Keratinocyte (primary cell): ENCODE data around the gene CDKAL1. TPM values are rescaled to one million over a fixed set of nuclear protein-coding genes. Genes with fewer than 3 reads are reported as not detected.

Experiments used
- DNase-seq: peaks from one replicate; pipeline ENCODE4 v3.0.0-alpha.2; 2011; ENCODE audit warnings: low read depth, missing footprints, low spot score
- FAIRE-seq: peaks from 2 replicates; lab custom pipeline; 2011; peaks lifted over from hg19 to GRCh38; lab: Jason Lieb, UNC
- H2AFZ ChIP-seq: 2 replicates; pipeline ENCODE4 v1.6.0; 2012; ENCODE audit warnings: low read length, control low read depth, inconsistent platforms; ENCODE audit not compliant: control insufficient read depth
- H3K27ac ChIP-seq: 2 replicates; pipeline ENCODE4 v1.5.1; 2011; ENCODE audit warnings: low read length; ENCODE audit not compliant: control insufficient read depth, insufficient read depth
- H3K27me3 ChIP-seq: 3 replicates; pipeline ENCODE4 v1.6.0; 2011; ENCODE audit warnings: low read length; ENCODE audit not compliant: control insufficient read depth, insufficient read depth; ENCODE audit errors: extremely low read depth
- H3K36me3 ChIP-seq, 2 experiments: 2 replicates in 1 of 2; 3 replicates in 1 of 2; pipeline ENCODE4 v1.5.1; 2011; ENCODE audit warnings: low read length in 2 of 2, mild to moderate bottlenecking in 1 of 2; ENCODE audit not compliant: control insufficient read depth in 2 of 2, insufficient read depth in 2 of 2; ENCODE audit errors: extremely low read depth in 1 of 2
- H3K4me1 ChIP-seq: 3 replicates; pipeline ENCODE4 v1.5.1; 2011; ENCODE audit warnings: low read length; ENCODE audit not compliant: control insufficient read depth, insufficient read depth; ENCODE audit errors: extremely low read depth
- H3K4me2 ChIP-seq: 3 replicates; pipeline ENCODE4 v1.6.0; 2011; ENCODE audit warnings: low read depth, low read length; ENCODE audit not compliant: control insufficient read depth, insufficient read depth; ENCODE audit errors: extremely low read depth
- H3K4me3 ChIP-seq, 3 experiments: fragments of 200-600 bp in 1 of 3; sonication (generic) in 1 of 3; 2 replicates in 2 of 3; 3 replicates in 1 of 3; pipeline ENCODE4 v1.5.1; 2011 to 2016; ENCODE audit warnings: low read length in 3 of 3, mild to moderate bottlenecking in 3 of 3, control low read depth in 2 of 3, inconsistent platforms in 1 of 3, low read depth in 1 of 3, mixed read lengths in 1 of 3, mixed run types in 1 of 3, moderate library complexity in 1 of 3; ENCODE audit not compliant: control insufficient read depth in 2 of 3, insufficient read depth in 2 of 3; ENCODE audit errors: extremely low read depth in 1 of 3
- H3K79me2 ChIP-seq: 2 replicates; pipeline ENCODE4 v1.6.0; 2012; ENCODE audit warnings: low read length; ENCODE audit not compliant: control insufficient read depth, insufficient read depth
- H3K9ac ChIP-seq: 3 replicates; pipeline ENCODE4 v1.6.0; 2011; ENCODE audit warnings: low read length; ENCODE audit not compliant: control insufficient read depth, insufficient read depth; ENCODE audit errors: extremely low read depth
- H3K9me1 ChIP-seq: 3 replicates; pipeline ENCODE4 v1.6.0; 2011; ENCODE audit warnings: low read length; ENCODE audit not compliant: control insufficient read depth, insufficient read depth; ENCODE audit errors: extremely low read depth
- H3K9me3 ChIP-seq: 2 replicates; pipeline ENCODE4 v1.5.1; 2012; ENCODE audit warnings: low read depth, low read length; ENCODE audit not compliant: control insufficient read depth
- H4K20me1 ChIP-seq: 3 replicates; pipeline ENCODE4 v1.6.0; 2011; ENCODE audit warnings: low read length; ENCODE audit not compliant: control insufficient read depth, insufficient read depth; ENCODE audit errors: extremely low read depth
- EZH2 ChIP-seq: IDR thresholded peaks from one replicate; pipeline ENCODE4 v1.6.1; 2012; ENCODE audit warnings: inconsistent platforms, mild to moderate bottlenecking, low read length, moderate library complexity
- dilution Hi-C: fragments of 300-500 bp; cut with MboI; formaldehyde crosslinking; loops from one replicate; pipeline ENCODE4 v1.7.0; 2020; ENCODE audit warnings: low sequenced_read_pairs; ENCODE audit not compliant: extremely low pct_ligation_motif_present
- polyA plus RNA-seq, 5 experiments: library from polyadenylated mRNA; depleted of rRNA in 3 of 5; stranded (reverse) in 3 of 5; stranded (forward) in 1 of 5; unstranded in 1 of 5; fragments of >200 nt; gene quantifications; 1 replicate in 1 of 5; 2 replicates in 3 of 5; 3 replicates in 1 of 5; pipeline versions ENCODE4 v1.2.1 to v1.2.3, GENCODE V29; 2011 to 2012; ENCODE audit warnings: missing spikeins in 2 of 5, low read depth in 1 of 5, low replicate concordance in 1 of 5
- TF ChIP-seq, protein P1 (sequence below), 3 experiments: IDR thresholded peaks in 1 of 3; conservative IDR thresholded peaks in 1 of 3; optimal IDR thresholded peaks in 1 of 3; 2 replicates in 2 of 3; 3 replicates in 1 of 3; pipeline versions ENCODE3 to v1.5.1; 2011; ENCODE audit warnings: low read length in 3 of 3, mild to moderate bottlenecking in 3 of 3, moderate library complexity in 2 of 3, control low read depth in 1 of 3, inconsistent platforms in 1 of 3; ENCODE audit not compliant: insufficient read depth in 2 of 3; ENCODE audit errors: extremely low read depth in 1 of 3

Gene CDKAL1
- polyA plus RNA-seq, 1 donor (not counting 4 experiments of a cell fraction or from before 2014, with no cell fraction given): 5.6 TPM

- no peaks in the 10 kb centered on the region for H3K27me3 ChIP-seq
- no peak overlapping the region for H2AFZ ChIP-seq
- no peaks in the 10 kb centered on the region for H3K9me1 ChIP-seq
- H3K9ac ChIP-seq: no peak overlapping the region
- dilution Hi-C loops: no loop called here
- FAIRE-seq: no peak
- no peaks in the 10 kb centered on the region for H3K79me2 ChIP-seq
- H3K27ac ChIP-seq: no peak overlapping the region
- no peaks in the 10 kb centered on the region for H3K9me3 ChIP-seq
- H4K20me1 ChIP-seq: no peaks in the 10 kb centered on the region
- no peaks in the 10 kb centered on the region for H3K36me3 ChIP-seq
- H3K4me3 ChIP-seq: no peak overlapping the region
- no peak for TF ChIP-seq EZH2
- TF ChIP-seq, protein P1, sequence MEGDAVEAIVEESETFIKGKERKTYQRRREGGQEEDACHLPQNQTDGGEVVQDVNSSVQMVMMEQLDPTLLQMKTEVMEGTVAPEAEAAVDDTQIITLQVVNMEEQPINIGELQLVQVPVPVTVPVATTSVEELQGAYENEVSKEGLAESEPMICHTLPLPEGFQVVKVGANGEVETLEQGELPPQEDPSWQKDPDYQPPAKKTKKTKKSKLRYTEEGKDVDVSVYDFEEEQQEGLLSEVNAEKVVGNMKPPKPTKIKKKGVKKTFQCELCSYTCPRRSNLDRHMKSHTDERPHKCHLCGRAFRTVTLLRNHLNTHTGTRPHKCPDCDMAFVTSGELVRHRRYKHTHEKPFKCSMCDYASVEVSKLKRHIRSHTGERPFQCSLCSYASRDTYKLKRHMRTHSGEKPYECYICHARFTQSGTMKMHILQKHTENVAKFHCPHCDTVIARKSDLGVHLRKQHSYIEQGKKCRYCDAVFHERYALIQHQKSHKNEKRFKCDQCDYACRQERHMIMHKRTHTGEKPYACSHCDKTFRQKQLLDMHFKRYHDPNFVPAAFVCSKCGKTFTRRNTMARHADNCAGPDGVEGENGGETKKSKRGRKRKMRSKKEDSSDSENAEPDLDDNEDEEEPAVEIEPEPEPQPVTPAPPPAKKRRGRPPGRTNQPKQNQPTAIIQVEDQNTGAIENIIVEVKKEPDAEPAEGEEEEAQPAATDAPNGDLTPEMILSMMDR (optimal IDR thresholded peaks at IDR 0.05 in 1 of 3, IDR thresholded peaks at IDR 0.05 in 1 of 3, conservative IDR thresholded peaks at IDR 0.05 in 1 of 3; ENCODE audit: extremely low read depth in 1 of 3, insufficient read depth in 2 of 3, low read length in 3 of 3): no peak
- H3K4me2 ChIP-seq: no peak overlapping the region
- DNase-seq: no peak
- H3K4me1 ChIP-seq: no peaks in the 10 kb centered on the region
Observed at GRCh38 chr6:21158873-21159272, 624.6 kb downstream of the CDKAL1 start.

- Histone ChIP-seq H3K9me1 (no peaks in the 10 kb centered on the region), H3K4me1 (no peaks in the 10 kb centered on the region), H4K20me1 (no peaks in the 10 kb centered on the region), H3K4me2 (no peak overlapping the region), H3K27me3 (no peaks in the 10 kb centered on the region), H3K79me2 (no peaks in the 10 kb centered on the region), H3K9me3 (no peaks in the 10 kb centered on the region), H3K27ac (no peak overlapping the region), H3K36me3 (no peaks in the 10 kb centered on the region), H3K9ac (no peak overlapping the region), H3K4me3 (no peak overlapping the region), H2AFZ (no peak overlapping the region)
- dilution Hi-C loops: no loop called here
- no peak for TF ChIP-seq EZH2
- TF ChIP-seq, protein P1 (optimal IDR thresholded peaks at IDR 0.05 in 1 of 3, IDR thresholded peaks at IDR 0.05 in 1 of 3, conservative IDR thresholded peaks at IDR 0.05 in 1 of 3; ENCODE audit: extremely low read depth in 1 of 3, insufficient read depth in 2 of 3, low read length in 3 of 3): no peak
- FAIRE-seq: no peak
- no peak for DNase-seq
Observed at GRCh38 chr6:21159465-21159864, 625.2 kb downstream of the CDKAL1 start.
